HL-60 (cell line): ENCODE data around the gene HK3.

ENCODE experiments used
- POLR2AphosphoS5 ChIP-seq: IDR thresholded peaks from 2 replicates; pipeline ENCODE4 v1.6.1; 2012; ENCODE audit warnings: low read depth
- REST ChIP-seq: IDR thresholded peaks from 2 replicates; pipeline ENCODE4 v1.6.1; 2012; ENCODE audit warnings: low read depth; ENCODE audit not compliant: insufficient replicate concordance
- TF ChIP-seq, protein P1 (sequence below): IDR thresholded peaks from one replicate; pipeline ENCODE4 v1.5.1; 2011; ENCODE audit warnings: low read length, control low read depth, inconsistent platforms; ENCODE audit not compliant: insufficient read depth

GRCh38 chr5:176944268-176944667 is 45.1 kb upstream of the HK3 start:
- TF ChIP-seq, protein P1, sequence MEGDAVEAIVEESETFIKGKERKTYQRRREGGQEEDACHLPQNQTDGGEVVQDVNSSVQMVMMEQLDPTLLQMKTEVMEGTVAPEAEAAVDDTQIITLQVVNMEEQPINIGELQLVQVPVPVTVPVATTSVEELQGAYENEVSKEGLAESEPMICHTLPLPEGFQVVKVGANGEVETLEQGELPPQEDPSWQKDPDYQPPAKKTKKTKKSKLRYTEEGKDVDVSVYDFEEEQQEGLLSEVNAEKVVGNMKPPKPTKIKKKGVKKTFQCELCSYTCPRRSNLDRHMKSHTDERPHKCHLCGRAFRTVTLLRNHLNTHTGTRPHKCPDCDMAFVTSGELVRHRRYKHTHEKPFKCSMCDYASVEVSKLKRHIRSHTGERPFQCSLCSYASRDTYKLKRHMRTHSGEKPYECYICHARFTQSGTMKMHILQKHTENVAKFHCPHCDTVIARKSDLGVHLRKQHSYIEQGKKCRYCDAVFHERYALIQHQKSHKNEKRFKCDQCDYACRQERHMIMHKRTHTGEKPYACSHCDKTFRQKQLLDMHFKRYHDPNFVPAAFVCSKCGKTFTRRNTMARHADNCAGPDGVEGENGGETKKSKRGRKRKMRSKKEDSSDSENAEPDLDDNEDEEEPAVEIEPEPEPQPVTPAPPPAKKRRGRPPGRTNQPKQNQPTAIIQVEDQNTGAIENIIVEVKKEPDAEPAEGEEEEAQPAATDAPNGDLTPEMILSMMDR = no peak
- TF ChIP-seq POLR2AphosphoS5 = no peak
- no peak for TF ChIP-seq REST
